OCI-LY1 (cell line): Measurements from ENCODE around the gene UBL3.

Experiments
- EZH2 ChIP-seq: fragments of 200-600 bp; sonication (generic), shearing (Covaris generic); IDR thresholded peaks from 2 replicates; pipeline ENCODE4 v1.8.0; 2017; ENCODE audit warnings: borderline replicate concordance, mixed run types, mild to moderate bottlenecking, antibody characterized with exemption, low read length, moderate library complexity, mixed read lengths
- TF ChIP-seq, protein P1 (sequence below): fragments of 200-600 bp; sonication (generic), shearing (Covaris generic); IDR thresholded peaks from 2 replicates; pipeline ENCODE4 v1.5.1; 2017; ENCODE audit warnings: mild to moderate bottlenecking, antibody characterized with exemption, low read length, moderate library complexity, mixed read lengths

DNA sequence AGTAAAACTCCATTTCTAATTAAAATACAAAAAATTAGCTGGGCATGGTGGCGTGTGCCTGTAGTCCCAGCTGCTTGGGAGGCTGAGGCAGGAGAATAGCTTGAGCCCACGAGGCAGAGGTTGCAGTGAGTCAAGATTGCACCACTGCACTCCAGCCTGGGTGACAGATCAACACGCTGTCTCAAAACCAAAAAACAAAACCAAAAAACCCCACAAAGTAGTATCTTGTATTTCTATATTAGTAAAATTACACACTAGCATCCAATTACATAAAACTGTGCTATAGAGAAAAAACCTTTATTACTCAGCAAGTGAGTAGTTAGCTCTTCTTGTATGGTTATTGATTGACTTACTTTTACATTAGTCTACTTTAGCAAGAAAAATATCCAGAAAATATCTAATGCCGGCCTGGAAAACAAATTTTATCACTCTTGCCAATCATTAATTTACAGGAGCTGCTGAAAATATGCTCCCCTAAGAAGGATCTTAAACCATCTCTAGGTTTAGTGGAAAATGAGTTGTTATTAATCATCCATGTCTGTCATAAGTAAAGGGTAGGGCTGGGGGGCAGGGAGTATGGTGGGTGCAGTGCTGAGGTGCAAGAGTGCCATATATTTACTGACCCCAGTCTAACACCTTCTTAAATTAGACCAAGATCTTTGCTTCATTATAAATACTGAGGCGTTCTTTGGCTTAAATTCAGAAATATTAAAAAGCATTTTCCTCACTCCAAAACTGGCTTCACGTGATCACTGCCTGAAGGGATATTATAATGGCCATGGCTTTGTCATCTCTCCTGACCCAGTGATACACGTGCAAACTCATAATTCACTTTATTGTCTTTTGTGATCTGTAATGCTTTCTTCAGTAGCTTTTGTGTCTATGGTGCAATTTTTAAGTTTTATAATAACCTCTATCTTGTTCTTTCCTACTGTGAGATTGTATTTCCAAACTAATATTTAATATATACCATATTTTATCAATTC is 44.1 kb downstream of the UBL3 start:
- no peak for TF ChIP-seq EZH2
- TF ChIP-seq, protein P1, sequence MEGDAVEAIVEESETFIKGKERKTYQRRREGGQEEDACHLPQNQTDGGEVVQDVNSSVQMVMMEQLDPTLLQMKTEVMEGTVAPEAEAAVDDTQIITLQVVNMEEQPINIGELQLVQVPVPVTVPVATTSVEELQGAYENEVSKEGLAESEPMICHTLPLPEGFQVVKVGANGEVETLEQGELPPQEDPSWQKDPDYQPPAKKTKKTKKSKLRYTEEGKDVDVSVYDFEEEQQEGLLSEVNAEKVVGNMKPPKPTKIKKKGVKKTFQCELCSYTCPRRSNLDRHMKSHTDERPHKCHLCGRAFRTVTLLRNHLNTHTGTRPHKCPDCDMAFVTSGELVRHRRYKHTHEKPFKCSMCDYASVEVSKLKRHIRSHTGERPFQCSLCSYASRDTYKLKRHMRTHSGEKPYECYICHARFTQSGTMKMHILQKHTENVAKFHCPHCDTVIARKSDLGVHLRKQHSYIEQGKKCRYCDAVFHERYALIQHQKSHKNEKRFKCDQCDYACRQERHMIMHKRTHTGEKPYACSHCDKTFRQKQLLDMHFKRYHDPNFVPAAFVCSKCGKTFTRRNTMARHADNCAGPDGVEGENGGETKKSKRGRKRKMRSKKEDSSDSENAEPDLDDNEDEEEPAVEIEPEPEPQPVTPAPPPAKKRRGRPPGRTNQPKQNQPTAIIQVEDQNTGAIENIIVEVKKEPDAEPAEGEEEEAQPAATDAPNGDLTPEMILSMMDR: no peak
